ENCODE data around the gene STK16. TPM values are rescaled to one million over a fixed set of nuclear protein-coding genes. Genes with fewer than 3 reads are reported as not detected.
A peak's percentile ranks its signal among the peaks of the same experiment; 100 is the strongest.

The STK16 gene
- total RNA-seq, 1 donor from 2014 or later: 19.9 TPM

DNA sequence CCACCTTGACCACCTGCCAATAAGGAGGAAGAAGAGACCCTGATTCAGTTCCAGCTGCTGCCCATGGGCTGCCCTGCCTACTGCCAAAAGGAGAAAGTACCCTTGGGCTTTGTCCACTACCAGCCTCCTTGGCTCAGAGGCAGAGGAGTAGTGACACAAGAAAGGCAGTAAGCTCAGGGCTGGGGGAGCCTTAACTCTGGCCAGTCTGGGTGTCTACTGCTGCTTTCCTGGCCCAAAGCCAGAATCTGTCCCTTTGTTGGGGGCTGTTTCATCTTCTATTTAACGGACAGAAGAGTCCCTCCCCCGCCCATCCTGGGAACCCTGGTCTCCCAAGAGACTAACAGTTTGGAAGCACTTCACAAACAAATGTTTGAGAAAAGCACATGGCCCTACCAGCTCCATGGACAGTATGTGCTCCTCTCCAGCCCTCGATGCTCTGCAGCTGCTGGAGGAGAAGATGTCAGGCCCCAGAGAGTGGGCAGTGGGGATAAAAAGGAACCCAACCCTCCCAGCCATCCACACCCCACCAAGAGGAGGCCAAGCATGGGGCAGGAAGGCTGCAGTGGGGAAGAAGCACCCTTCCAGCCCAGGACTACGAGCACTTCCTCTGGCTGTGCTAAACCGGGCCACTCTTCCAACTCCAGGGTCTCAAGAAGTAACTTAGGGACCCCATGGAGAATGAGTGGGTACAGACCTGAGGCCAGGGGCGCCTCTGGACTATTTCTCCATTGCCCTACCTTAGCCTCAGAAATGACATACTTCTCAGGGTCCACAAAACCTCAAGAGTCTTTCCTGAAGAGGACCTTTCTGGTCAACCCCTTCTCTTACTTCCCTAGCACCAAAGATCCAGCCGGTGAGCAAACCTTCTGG lies 17.0 kb upstream of the STK16 start:
- Histone ChIP-seq H3K36me3 (no peaks in the 10 kb centered on the region), H3F3A (ENCODE audit: low read depth) (peaks cover 11% of the 10 kb centered on the region), H4K20me1 (ENCODE audit: low read depth) (peaks cover 4% of the 10 kb centered on the region), H2AFZ (replicated peaks) (no peak overlapping the region), H3K79me2 (ENCODE audit: low read depth) (peaks cover 37% of the 10 kb centered on the region), H3K9ac (peak overlapping the region; percentile 61), H3K4me3 (peak overlapping the region; percentile 76), H3K27ac (no peak overlapping the region), H3K9me3 (ENCODE audit: low read depth) (no peaks in the 10 kb centered on the region), H3K27me3 (no peaks in the 10 kb centered on the region), H3K4me2 (peak overlapping the region; percentile 95), H3K4me1 (peaks cover 12% of the 10 kb centered on the region)
- Mint-ChIP-seq H3K36me3 (peaks cover 15% of the 10 kb centered on the region), H3K4me1 (peaks cover 26% of the 10 kb centered on the region), H3K27me3 (ENCODE audit: insufficient read depth, low read depth) (peaks cover 3% of the 10 kb centered on the region), H3K9me3 (no peaks in the 10 kb centered on the region), H3K4me3 (peak overlapping the region; percentile 84), H3K27ac (no peak overlapping the region)
- no peak for DNase-seq (ENCODE audit: low spot score)
- TF ChIP-seq, protein P1, sequence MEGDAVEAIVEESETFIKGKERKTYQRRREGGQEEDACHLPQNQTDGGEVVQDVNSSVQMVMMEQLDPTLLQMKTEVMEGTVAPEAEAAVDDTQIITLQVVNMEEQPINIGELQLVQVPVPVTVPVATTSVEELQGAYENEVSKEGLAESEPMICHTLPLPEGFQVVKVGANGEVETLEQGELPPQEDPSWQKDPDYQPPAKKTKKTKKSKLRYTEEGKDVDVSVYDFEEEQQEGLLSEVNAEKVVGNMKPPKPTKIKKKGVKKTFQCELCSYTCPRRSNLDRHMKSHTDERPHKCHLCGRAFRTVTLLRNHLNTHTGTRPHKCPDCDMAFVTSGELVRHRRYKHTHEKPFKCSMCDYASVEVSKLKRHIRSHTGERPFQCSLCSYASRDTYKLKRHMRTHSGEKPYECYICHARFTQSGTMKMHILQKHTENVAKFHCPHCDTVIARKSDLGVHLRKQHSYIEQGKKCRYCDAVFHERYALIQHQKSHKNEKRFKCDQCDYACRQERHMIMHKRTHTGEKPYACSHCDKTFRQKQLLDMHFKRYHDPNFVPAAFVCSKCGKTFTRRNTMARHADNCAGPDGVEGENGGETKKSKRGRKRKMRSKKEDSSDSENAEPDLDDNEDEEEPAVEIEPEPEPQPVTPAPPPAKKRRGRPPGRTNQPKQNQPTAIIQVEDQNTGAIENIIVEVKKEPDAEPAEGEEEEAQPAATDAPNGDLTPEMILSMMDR (IDR thresholded peaks at IDR 0.05): no peak
- no peak for TF ChIP-seq EZH2phosphoT487 (IDR thresholded peaks at IDR 0.05)

DNA sequence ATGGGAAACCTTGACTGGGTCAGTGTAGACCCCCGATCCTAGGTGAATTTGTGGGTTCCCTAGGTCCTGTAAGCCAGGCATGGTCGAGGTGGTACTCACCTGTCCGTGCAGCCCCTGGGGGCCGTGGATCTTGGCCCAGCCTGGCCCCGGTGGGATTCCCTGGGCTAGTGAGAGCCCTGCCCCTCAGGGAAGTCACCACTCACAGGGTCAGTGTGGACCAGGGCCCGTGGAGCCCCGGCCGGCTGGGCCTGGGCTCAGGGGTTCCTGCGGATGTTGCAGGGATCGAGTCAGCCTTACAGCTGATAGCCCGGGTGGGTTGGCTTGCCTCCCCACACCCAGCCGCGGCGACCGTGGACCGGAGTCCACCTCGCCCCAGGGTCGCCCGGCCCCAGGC lies 16.4 kb upstream of the STK16 start:
- H2AFZ ChIP-seq (replicated peaks): peak overlapping the region; percentile 90
- H3K4me1 ChIP-seq: peaks cover 12% of the 10 kb centered on the region
- H3K36me3 ChIP-seq: no peaks in the 10 kb centered on the region
- H3K4me2 ChIP-seq: peak overlapping the region; percentile 95
- peaks cover 18% of the 10 kb centered on the region for H3K36me3 Mint-ChIP-seq
- H3K27ac ChIP-seq: no peak overlapping the region
- peaks cover 26% of the 10 kb centered on the region for H3K4me1 Mint-ChIP-seq
- H3K27me3 Mint-ChIP-seq (ENCODE audit: insufficient read depth, low read depth): no peaks in the 10 kb centered on the region
- H3K27me3 ChIP-seq: no peaks in the 10 kb centered on the region
- H3F3A ChIP-seq (ENCODE audit: low read depth): peaks cover 11% of the 10 kb centered on the region
- H3K4me3 ChIP-seq: peak overlapping the region; percentile 76
- H3K9me3 ChIP-seq (ENCODE audit: low read depth): no peaks in the 10 kb centered on the region
- H3K9me3 Mint-ChIP-seq: no peaks in the 10 kb centered on the region
- no peak overlapping the region for H3K27ac Mint-ChIP-seq
- peaks cover 4% of the 10 kb centered on the region for H4K20me1 ChIP-seq (ENCODE audit: low read depth)
- H3K4me3 Mint-ChIP-seq: peak overlapping the region; percentile 84
- H3K9ac ChIP-seq: peak overlapping the region; percentile 61
- no peak for DNase-seq (ENCODE audit: low spot score)
- peaks cover 37% of the 10 kb centered on the region for H3K79me2 ChIP-seq (ENCODE audit: low read depth)
- TF ChIP-seq, protein P1 (IDR thresholded peaks at IDR 0.05): no peak
- no peak for TF ChIP-seq EZH2phosphoT487 (IDR thresholded peaks at IDR 0.05)
- no peak for TF ChIP-seq EZH2 (IDR thresholded peaks at IDR 0.05)

DNA sequence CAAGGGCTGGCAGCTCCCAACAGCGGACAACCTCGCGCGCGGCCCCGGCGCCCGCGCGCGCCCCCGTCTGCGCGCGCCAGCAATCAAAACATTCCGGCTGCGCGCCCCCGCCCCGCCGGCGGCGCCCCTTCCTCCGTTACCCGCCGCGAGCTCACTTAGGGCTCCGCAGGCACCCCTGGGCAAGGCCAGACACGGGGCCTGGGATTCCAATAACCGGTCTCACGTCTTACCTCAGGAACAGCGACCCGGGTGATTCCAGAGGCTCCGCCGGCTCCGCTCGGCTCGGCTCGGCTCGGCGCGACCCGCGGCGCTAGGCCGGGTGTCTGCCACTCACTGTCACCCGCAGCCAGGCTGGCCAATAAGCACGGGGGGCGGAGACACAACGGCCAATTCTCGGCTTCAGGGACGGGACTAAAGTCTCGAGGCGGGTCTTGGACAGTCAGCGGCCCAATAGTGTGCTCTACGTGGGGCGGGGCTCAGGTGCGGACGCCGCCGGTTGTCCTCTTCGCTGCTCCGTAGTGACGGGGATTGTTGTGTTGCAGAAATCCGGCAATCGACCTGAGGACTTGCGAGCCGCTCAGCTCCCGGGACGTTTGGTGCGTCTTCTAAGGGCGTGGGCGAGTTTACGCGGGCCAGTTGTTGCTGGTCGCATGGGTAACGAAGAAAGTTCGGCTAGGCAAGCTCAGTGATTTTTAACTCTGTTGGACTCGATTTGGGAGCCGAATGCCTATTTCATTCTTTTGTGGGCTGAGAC lies 15.8 kb upstream of the STK16 start, which contains the start of the genes ANKZF1 and ATG9A:
ANKZF1 (plus strand) TSS at position 502 of the 754 bp plus-strand sequence. CDS start 452 bp downstream, outside the sequence.
ATG9A (minus strand) TSS at position 332 of the 754 bp plus-strand sequence. CDS start 1,612 bp downstream, outside the sequence.
- H3K27me3 Mint-ChIP-seq (ENCODE audit: insufficient read depth, low read depth): no peaks in the 10 kb centered on the region

More for the DNA sequence above, 15.8 kb upstream of the STK16 start, which contains the start of the genes ANKZF1 and ATG9A:
- Mint-ChIP-seq H3K4me3 (peak within 1 kb of the TSS; percentile 97), H3K36me3 (peaks cover 20% of the 10 kb centered on the region), H3K27ac (peak within 1 kb of the TSS; percentile 59), H3K9me3 (no peaks in the 10 kb centered on the region), H3K4me1 (peaks cover 26% of the 10 kb centered on the region)
- H4K20me1 ChIP-seq (ENCODE audit: low read depth): peaks cover 4% of the 10 kb centered on the region
- H3K27me3 ChIP-seq: no peaks in the 10 kb centered on the region
- no peaks in the 10 kb centered on the region for H3K36me3 ChIP-seq
- H3K79me2 ChIP-seq (ENCODE audit: low read depth): peaks cover 37% of the 10 kb centered on the region
- H3K27ac ChIP-seq: peak within 1 kb of the TSS; percentile 32
- peaks cover 11% of the 10 kb centered on the region for H3F3A ChIP-seq (ENCODE audit: low read depth)
- H2AFZ ChIP-seq (replicated peaks): peak within 1 kb of the TSS; percentile 90
- H3K4me2 ChIP-seq: peak within 1 kb of the TSS; percentile 95
- peak within 1 kb of the TSS; percentile 76 for H3K4me3 ChIP-seq
- peaks cover 12% of the 10 kb centered on the region for H3K4me1 ChIP-seq
- peak; percentile 100 for DNase-seq (ENCODE audit: low spot score)
- peak within 1 kb of the TSS; percentile 61 for H3K9ac ChIP-seq
- H3K9me3 ChIP-seq (ENCODE audit: low read depth): no peaks in the 10 kb centered on the region
- peak; percentile 54 for TF ChIP-seq EZH2phosphoT487 (IDR thresholded peaks at IDR 0.05)
- TF ChIP-seq, protein P1 (IDR thresholded peaks at IDR 0.05): no peak
- no peak for TF ChIP-seq EZH2 (IDR thresholded peaks at IDR 0.05)
